Cardiac muscle cell (in vitro differentiated cells and primary cell): ENCODE results near the gene SF3B2. TPM values are rescaled to one million over a fixed set of nuclear protein-coding genes. Genes with fewer than 3 reads are reported as not detected.
"Not testable (repeated sequence)": the region's sequence is repeated elsewhere in the genome, so short reads cannot be mapped to it uniquely, and the experiment has no call there.

ENCODE experiments used
- DNase-seq, 2 donors: peaks; one replicate each; pipeline versions ENCODE4 v3.0.0 to v3.0.0-alpha.2; 2010 to 2017; ENCODE audit warnings: low read depth in 1 of 2, low spot score in 1 of 2
- H3K27ac ChIP-seq: fragments of 200-600 bp; sonication (generic); 2 replicates; pipeline ENCODE4 v1.5.1; 2016
- H3K27me3 ChIP-seq: fragments of 200-600 bp; sonication (generic); 2 replicates; pipeline ENCODE4 v1.6.0; 2016; ENCODE audit warnings: control low read depth
- H3K36me3 ChIP-seq: fragments of 200-600 bp; sonication (generic); 2 replicates; pipeline ENCODE4 v1.5.1; 2016; ENCODE audit warnings: control low read depth
- H3K4me1 ChIP-seq: fragments of 200-600 bp; sonication (generic); 2 replicates; pipeline ENCODE4 v1.8.1; 2017; ENCODE audit warnings: low read depth, mild to moderate bottlenecking, mixed run types
- H3K4me3 ChIP-seq: fragments of 200-600 bp; sonication (generic); 2 replicates; pipeline ENCODE4 v1.5.1; 2016; ENCODE audit warnings: mild to moderate bottlenecking
- H3K9me3 ChIP-seq: fragments of 200-600 bp; sonication (generic); 2 replicates; pipeline ENCODE4 v1.5.1; 2017; ENCODE audit warnings: low read depth, mild to moderate bottlenecking, control low read depth
- CTCF ChIP-seq: IDR thresholded peaks from 2 replicates; pipeline ENCODE4 v1.5.1; 2012; ENCODE audit warnings: low read depth, mild to moderate bottlenecking, low read length
- polyA plus RNA-seq: library from polyadenylated mRNA; unstranded; fragments of >200 nt; fragmentation: Nextera tagmentation; extraction: Ambion mirVana; gene quantifications from 2 replicates; pipeline ENCODE4 v1.2.1, GENCODE V29; 2016
- total RNA-seq: library from RNA; depleted of rRNA; stranded (reverse); fragments of >200 nt; gene quantifications from 2 replicates; pipeline ENCODE4 v1.2.3, GENCODE V29; 2016

The SF3B2 gene
- total and polyA plus RNA-seq, 2 experiments from 2014 or later = 184 to 210 TPM

DNA sequence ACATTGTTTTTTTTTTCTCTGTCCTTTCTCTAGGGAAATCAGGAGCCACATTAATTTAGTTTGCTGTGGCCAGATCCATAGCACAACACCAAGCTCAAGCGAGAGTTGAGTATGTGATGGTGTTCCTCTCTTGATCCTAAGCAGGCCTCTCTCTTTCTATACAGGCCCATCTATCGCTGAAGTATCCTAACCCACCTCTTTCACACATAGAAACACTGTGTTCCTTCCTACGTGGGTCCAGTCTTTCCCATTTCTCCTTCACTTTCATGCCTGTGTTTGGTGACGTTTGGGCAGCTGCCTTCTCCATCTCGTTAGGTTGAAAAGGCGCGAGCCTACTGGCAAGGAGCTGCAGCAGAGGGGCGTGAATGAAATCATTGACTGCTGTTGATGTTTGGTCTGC, 20.4 kb downstream of the SF3B2 start:
- no peak for TF ChIP-seq CTCF
- Histone ChIP-seq H3K9me3 (no peaks in the 10 kb centered on the region), H3K36me3 (peaks cover 4% of the 10 kb centered on the region), H3K27ac (no peak overlapping the region), H3K27me3 (no peaks in the 10 kb centered on the region), H3K4me3 (no peak overlapping the region), H3K4me1 (peaks cover 24% of the 10 kb centered on the region)
- DNase-seq = no peak

- TF ChIP-seq CTCF = no peak
- Histone ChIP-seq H3K9me3 (no peaks in the 10 kb centered on the region), H3K27ac (no peak overlapping the region), H3K36me3 (no peaks in the 10 kb centered on the region), H3K4me1 (peaks cover 21% of the 10 kb centered on the region), H3K27me3 (no peaks in the 10 kb centered on the region), H3K4me3 (no peak overlapping the region)
- DNase-seq = no peak
Measured at GRCh38 chr11:66073669-66074068, 21.5 kb downstream of the SF3B2 start.

GRCh38 chr11:66075273-66075672, 23.1 kb downstream of the SF3B2 start:
- H3K4me3 ChIP-seq = no peak overlapping the region
- no peaks in the 10 kb centered on the region for H3K27me3 ChIP-seq
- no peak for DNase-seq
- TF ChIP-seq CTCF = no peak
- no peak overlapping the region for H3K27ac ChIP-seq
- H3K9me3 ChIP-seq = no peaks in the 10 kb centered on the region
- H3K4me1 ChIP-seq = peaks cover 9% of the 10 kb centered on the region
- H3K36me3 ChIP-seq = no peaks in the 10 kb centered on the region

DNA sequence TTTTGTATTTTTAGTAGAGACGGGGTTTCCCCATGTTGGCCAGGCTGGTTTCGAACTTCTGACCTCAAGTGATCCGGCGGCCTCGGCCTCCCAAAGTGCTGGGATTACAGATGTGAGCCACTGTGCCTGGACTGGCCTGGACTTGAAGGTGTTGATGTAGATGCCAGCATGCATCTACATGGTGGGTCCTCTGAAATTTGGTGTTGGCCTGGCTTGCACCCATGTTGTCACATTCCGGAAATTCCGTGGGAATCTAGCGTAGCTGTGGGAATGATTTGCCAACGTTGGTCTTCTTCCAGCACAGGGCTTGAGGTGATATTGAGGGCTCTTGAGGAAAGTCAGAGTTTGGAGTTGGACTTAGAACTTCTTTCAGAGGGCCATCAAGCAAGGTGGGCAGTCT, 24.4 kb downstream of the SF3B2 start:
- H3K4me3 ChIP-seq = no peak overlapping the region
- DNase-seq = peak in 1 of 2 donors; percentile 48
- no peaks in the 10 kb centered on the region for H3K9me3 ChIP-seq

GRCh38 chr11:66077927-66078326, 25.8 kb downstream of the SF3B2 start:
- DNase-seq = no peak
- H3K9me3 ChIP-seq = no peaks in the 10 kb centered on the region
- H3K27ac ChIP-seq = no peak overlapping the region
- no peaks in the 10 kb centered on the region for H3K27me3 ChIP-seq
- H3K4me3 ChIP-seq = no peak overlapping the region
- H3K36me3 ChIP-seq = no peaks in the 10 kb centered on the region
- no peaks in the 10 kb centered on the region for H3K4me1 ChIP-seq
- no peak for TF ChIP-seq CTCF

More for the DNA sequence above, 24.4 kb downstream of the SF3B2 start:
- peaks cover 5% of the 10 kb centered on the region for H3K4me1 ChIP-seq
- H3K36me3 ChIP-seq = no peaks in the 10 kb centered on the region
- TF ChIP-seq CTCF = no peak
- H3K27ac ChIP-seq = no peak overlapping the region
- no peaks in the 10 kb centered on the region for H3K27me3 ChIP-seq

GRCh38 chr11:66078949-66079348, 26.8 kb downstream of the SF3B2 start:
- H3K27ac ChIP-seq, H3K4me3 ChIP-seq: not testable (repeated sequence)

More at GRCh38 chr11:66078949-66079348, 26.8 kb downstream of the SF3B2 start:
- H3K36me3 ChIP-seq, H3K9me3 ChIP-seq, H3K4me1 ChIP-seq, H3K27me3 ChIP-seq, DNase-seq: not testable (repeated sequence)
